HepG2 (cell line): Measurements from ENCODE around the gene USP15. TPM values are rescaled to one million over a fixed set of nuclear protein-coding genes. Genes with fewer than 3 reads are reported as not detected.
A peak's percentile ranks its signal among the peaks of the same experiment; 100 is the strongest.

ENCODE experiments used
- AKNA ChIP-seq: sonication (generic); formaldehyde crosslinking; IDR thresholded peaks from 2 replicates; pipeline ENCODE4 v1.4.0; 2020; ENCODE audit warnings: missing genetic modification reagents, borderline replicate concordance
- FOXO4 ChIP-seq: sonication (generic); formaldehyde crosslinking; conservative IDR thresholded peaks from 2 replicates; pipeline ENCODE4 v1.8.1; 2023; ENCODE audit warnings: missing genetic modification reagents
- JUNB ChIP-seq: sonication (generic); formaldehyde crosslinking; IDR thresholded peaks from 2 replicates; pipeline ENCODE4 v1.8.0; 2022; ENCODE audit warnings: missing genetic modification reagents, mild to moderate bottlenecking, borderline replicate concordance
- NCOA1 ChIP-seq: sonication (generic); formaldehyde crosslinking; IDR thresholded peaks from 2 replicates; pipeline ENCODE4 v1.9.0; 2021; ENCODE audit warnings: missing genetic modification reagents
- NFE2L2 ChIP-seq: fragments of 150-350 bp; IDR thresholded peaks from 2 replicates; pipeline ENCODE4 v1.6.1; 2014; ENCODE audit warnings: low read length
- NONO ChIP-seq, 2 experiments: fragments of 450-650 bp in 1 of 2; sonication (generic) in 1 of 2; formaldehyde crosslinking in 1 of 2; IDR thresholded peaks in 1 of 2; conservative IDR thresholded peaks in 1 of 2; 2 replicates each; pipeline versions ENCODE4 v1.6.1 to v1.8.0; 2017 to 2022; ENCODE audit warnings: mild to moderate bottlenecking in 1 of 2, missing genetic modification reagents in 1 of 2, moderate library complexity in 1 of 2
- NR0B2 ChIP-seq: sonication (generic); formaldehyde crosslinking; IDR thresholded peaks from 2 replicates; pipeline ENCODE4 v1.4.0; 2020; ENCODE audit warnings: mild to moderate bottlenecking, missing genetic modification reagents
- POGZ ChIP-seq: sonication (generic); formaldehyde crosslinking; IDR thresholded peaks from 2 replicates; pipeline ENCODE4 v1.4.0; 2020; ENCODE audit warnings: mild to moderate bottlenecking, missing genetic modification reagents
- RFX5 ChIP-seq: IDR thresholded peaks from 2 replicates; pipeline ENCODE4 v1.6.1; 2011; ENCODE audit warnings: low read depth, low read length, improper control_type of control experiment
- SOX6 ChIP-seq, 2 experiments: fragments of 450-650 bp in 1 of 2; sonication (generic) in 1 of 2; formaldehyde crosslinking in 1 of 2; IDR thresholded peaks; 2 replicates each; pipeline versions ENCODE4 v1.4.0 to v1.6.1; 2017 to 2020; ENCODE audit warnings: antibody characterized with exemption in 1 of 2, mild to moderate bottlenecking in 1 of 2, missing genetic modification reagents in 1 of 2
- ZBTB37 ChIP-seq: sonication (generic); formaldehyde crosslinking; IDR thresholded peaks from 2 replicates; pipeline ENCODE4 v1.4.0; 2020; ENCODE audit warnings: mild to moderate bottlenecking, missing genetic modification reagents
- ZFP91 ChIP-seq: sonication (generic); formaldehyde crosslinking; IDR thresholded peaks from 2 replicates; pipeline ENCODE4 v1.9.0; 2022; ENCODE audit warnings: missing genetic modification reagents, mild to moderate bottlenecking, borderline replicate concordance
- ZMYM2 ChIP-seq: sonication (generic); formaldehyde crosslinking; IDR thresholded peaks from 2 replicates; pipeline ENCODE4 v1.8.0; 2022; ENCODE audit warnings: mild to moderate bottlenecking, missing genetic modification reagents
- ZNF782 ChIP-seq: sonication (generic); formaldehyde crosslinking; IDR thresholded peaks from 2 replicates; pipeline ENCODE4 v1.4.0; 2020; ENCODE audit warnings: missing genetic modification reagents, mild to moderate bottlenecking, borderline replicate concordance
- ZNF891 ChIP-seq: sonication (generic); formaldehyde crosslinking; IDR thresholded peaks from 2 replicates; pipeline ENCODE4 v1.5.0; 2020; ENCODE audit warnings: mild to moderate bottlenecking, missing genetic modification reagents
- ZSCAN9 ChIP-seq: IDR thresholded peaks from 2 replicates; pipeline ENCODE4 v1.6.1; 2016; ENCODE audit warnings: borderline replicate concordance
- polyA plus RNA-seq, 8 experiments: library from polyadenylated mRNA; depleted of rRNA in 3 of 8; stranded (reverse) in 7 of 8; unstranded in 1 of 8; fragments of >200 nt; fragmentation: Illumina TruSeq in 4 of 8; extraction: Trizol in 4 of 8; gene quantifications; 2 replicates each; pipeline versions ENCODE4 v1.2.1 to v1.2.3, GENCODE V29; 2011 to 2016; ENCODE audit warnings: low read depth in 4 of 8, missing spikeins in 1 of 8, mixed read lengths in 1 of 8; ENCODE audit not compliant: insufficient read depth in 1 of 8
- total RNA-seq, 5 experiments: library from RNA; depleted of rRNA; stranded (reverse); fragments of >200 nt; fragmentation: Illumina TruSeq; extraction: Trizol; gene quantifications; 2 replicates each; pipeline ENCODE4 v1.2.3, GENCODE V29; 2016; ENCODE audit warnings: low read depth in 1 of 5

Gene USP15
- total and polyA plus RNA-seq, 2 of the 13 experiments (the other 11 are each of a cell fraction or from before 2014, with no cell fraction given): 17.3 to 51.7 TPM

- TF ChIP-seq ZBTB37 (CRISPR knock-in tag): no peak; the same call in 1 of the 2 replicates
- no peak for TF ChIP-seq ZSCAN9 (CRISPR knock-in tag)
- peak; percentile 73; the same call in 1 of the 2 replicates for TF ChIP-seq ZFP91 (CRISPR knock-in tag)
- TF ChIP-seq ZMYM2 (CRISPR knock-in tag): 0 out of 2 replicates have a peak, but pooled peaks have one; percentile 31
- no peak for TF ChIP-seq FOXO4
- TF ChIP-seq ZNF782 (CRISPR knock-in tag): no peak
- no peak for TF ChIP-seq ZNF891 (CRISPR knock-in tag)
- no peak for TF ChIP-seq NCOA1 (CRISPR knock-in tag)
- TF ChIP-seq NONO (IDR thresholded peaks at IDR 0.05): no peak
- TF ChIP-seq NONO (CRISPR knock-in tag; conservative IDR thresholded peaks at IDR 0.05): peak; percentile 25; the same call in 1 of the 2 replicates
- no peak for TF ChIP-seq JUNB (CRISPR knock-in tag)
- no peak for TF ChIP-seq RFX5
- peak; percentile 29; the same call in 1 of the 2 replicates for TF ChIP-seq POGZ
- TF ChIP-seq NFE2L2: no peak
- TF ChIP-seq NR0B2 (CRISPR knock-in tag): 0 out of 2 replicates have a peak, but pooled peaks have one; percentile 53
- TF ChIP-seq SOX6 (IDR thresholded peaks at IDR 0.05): no peak
- TF ChIP-seq SOX6 (CRISPR knock-in tag; IDR thresholded peaks at IDR 0.05): no peak; the same call in 1 of the 2 replicates
- no peak for TF ChIP-seq AKNA
These were observed 175.3 kb downstream of the USP15 start (continued) for GRCh38 chr12:62435303-62436163.
